Heart left ventricle (tissue), 13 donors: ENCODE data around the gene LIPC.

ENCODE experiments used
- CTCF ChIP-seq, 12 donors: fragments of 200-600 bp; sonication (generic) in 4 of 12; IDR thresholded peaks; one replicate each; pipeline versions ENCODE4 v1.5.0 to v1.8.0; 2018 to 2022; ENCODE audit warnings: antibody characterized with exemption in 12 of 12, mild to moderate bottlenecking in 5 of 12
- POLR2A ChIP-seq, 2 donors: fragments of 450-650 bp; IDR thresholded peaks; one replicate each; pipeline ENCODE4 v1.6.1; 2017; ENCODE audit warnings: antibody characterized with exemption in 2 of 2, mild to moderate bottlenecking in 2 of 2, moderate library complexity in 2 of 2
- donor health status: ischemic (EF 13 %, LVEDD 7.1; RV severe dilation, severe dysfunction).
- donor health status: DM: no; HTN: yes; CAD: no.
- donor health status: DM: no; HTN: no; CAD: no.
- donor health status: ischemic (EF 25% LVEDD 6.9; RV normal size, moderate dysfunction).
- donor health status: ischemic (EF 25% LVEDD 5.7; RV mildly dilated, moderate dysfunction).
- donor health status: ischemic (EF 35%, LVEDD 5.7; RV mildly dilated, moderate dysfunction).
- donor health status: nonischemic (EF 11% LVEDD 7.7; RV severe dilation, severe dysfunction).
- donor health status: DM: yes; HTN: yes; CAD: no.
- donor health status: PGD.
- donor health status: ischemic (EF 29% LVEDD 5.4; RV normal size, mild dysfunction).
- donor health status: nonischemic (EF 23%, LVEDD 6.1; RV moderate dilation, normal function).

DNA sequence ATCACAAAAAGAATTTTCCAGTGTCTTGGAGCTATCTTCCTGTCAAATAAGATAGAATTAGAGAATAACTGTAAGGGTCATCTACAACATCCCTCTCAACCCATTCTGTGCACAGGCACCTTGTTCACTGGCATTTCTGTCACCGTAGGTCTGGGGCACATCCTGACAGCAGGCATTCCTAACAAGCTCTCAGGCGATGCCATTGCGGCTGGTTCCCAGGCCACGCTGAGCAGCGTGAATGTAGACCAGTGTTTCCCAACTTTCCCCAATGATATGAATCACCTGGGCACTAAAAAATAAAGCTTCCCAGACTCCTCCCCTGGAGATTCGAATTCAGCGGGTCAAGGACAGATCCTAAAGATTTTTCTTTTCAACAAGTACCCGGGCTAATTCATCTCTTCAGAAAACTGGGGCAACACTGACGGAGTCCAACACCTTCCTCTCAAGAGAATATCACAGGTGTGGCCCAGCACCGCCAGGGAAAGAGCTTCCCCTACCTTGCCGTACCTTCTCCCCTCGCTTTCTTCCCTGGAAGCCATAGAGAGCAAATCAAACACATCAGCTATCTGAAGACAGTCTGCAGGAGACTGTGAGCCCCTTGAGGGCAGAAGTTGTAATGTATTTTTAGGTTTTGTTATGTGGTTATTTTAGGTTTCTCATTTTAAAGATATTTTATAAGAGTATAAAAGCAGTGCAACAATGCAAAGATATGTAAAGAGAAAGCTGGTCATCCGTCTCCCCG is 143.4 kb downstream of the LIPC start:
- TF ChIP-seq CTCF (IDR thresholded peaks at IDR 0.05): no peak
- no peak for TF ChIP-seq POLR2A (IDR thresholded peaks at IDR 0.05)
